GM10847 (cell line): Measurements from ENCODE around the gene ABCC8.

Source experiments
- POLR2A ChIP-seq: IDR thresholded peaks from 2 replicates; pipeline ENCODE4 v1.6.1; 2011; ENCODE audit not compliant: insufficient read length; ENCODE audit errors: extremely low read depth

The ABCC8 gene

DNA sequence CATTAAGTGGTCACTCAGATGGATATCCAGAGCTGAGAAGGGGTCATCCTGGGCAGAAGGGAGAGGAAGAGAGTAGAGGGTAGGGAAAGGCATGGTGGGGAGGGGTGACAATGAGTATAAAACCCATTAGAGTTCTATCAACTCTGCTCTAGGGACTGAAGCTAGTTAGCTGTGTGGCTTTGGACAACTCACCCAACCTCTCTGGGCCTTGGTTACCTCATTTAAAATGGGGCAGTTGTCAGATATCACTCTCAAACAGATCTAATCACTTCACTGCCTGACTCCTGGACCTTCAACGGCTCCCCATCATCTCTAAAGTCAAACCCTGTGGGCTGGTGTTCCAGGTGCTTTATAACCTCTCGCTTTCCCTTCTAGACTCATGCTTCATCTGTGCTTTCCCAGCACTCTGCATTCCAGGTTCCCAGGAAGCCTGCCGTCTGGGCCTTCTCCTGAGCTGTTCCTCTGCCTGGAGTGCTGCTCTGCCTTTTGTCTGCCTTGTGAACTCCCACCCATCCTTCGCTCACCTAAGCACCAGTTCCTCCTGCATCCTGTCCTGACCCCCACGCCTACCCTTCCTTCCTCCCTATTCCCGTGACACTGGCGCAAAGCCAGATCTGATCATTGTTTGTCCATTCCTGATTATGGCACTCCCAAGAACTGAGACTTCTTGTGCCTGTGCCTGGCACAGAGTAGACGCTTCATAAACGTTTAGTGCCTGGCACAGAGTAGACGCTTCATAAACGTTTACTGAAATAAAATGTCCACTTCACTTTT is 65.9 kb downstream of the ABCC8 start:
- TF ChIP-seq POLR2A: no peak

- no peak for TF ChIP-seq POLR2A
These were observed 68.0 kb downstream of the ABCC8 start for GRCh38 chr11:17408641-17409040.

GRCh38 chr11:17408026-17408425 is 68.6 kb downstream of the ABCC8 start:
- TF ChIP-seq POLR2A: no peak

DNA sequence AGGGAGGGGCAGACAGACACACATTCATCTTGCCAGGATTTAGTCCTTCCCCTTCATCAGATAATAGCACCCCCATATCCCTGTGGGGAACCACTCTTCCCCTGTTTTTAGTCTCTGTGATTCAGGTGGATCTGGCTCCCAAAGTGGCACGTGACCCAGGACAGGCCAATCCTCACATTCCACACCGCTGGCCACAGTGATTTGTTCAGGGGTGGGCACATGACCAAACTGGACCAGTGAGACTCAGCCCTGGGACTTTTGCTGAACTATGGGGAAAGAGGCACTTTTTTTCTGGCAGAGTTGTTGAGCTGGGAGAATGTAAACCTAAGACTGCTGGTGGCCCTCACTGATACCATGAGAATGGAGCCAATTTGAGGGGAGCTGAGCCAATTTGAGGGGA is 69.1 kb downstream of the ABCC8 start:
- no peak for TF ChIP-seq POLR2A

DNA sequence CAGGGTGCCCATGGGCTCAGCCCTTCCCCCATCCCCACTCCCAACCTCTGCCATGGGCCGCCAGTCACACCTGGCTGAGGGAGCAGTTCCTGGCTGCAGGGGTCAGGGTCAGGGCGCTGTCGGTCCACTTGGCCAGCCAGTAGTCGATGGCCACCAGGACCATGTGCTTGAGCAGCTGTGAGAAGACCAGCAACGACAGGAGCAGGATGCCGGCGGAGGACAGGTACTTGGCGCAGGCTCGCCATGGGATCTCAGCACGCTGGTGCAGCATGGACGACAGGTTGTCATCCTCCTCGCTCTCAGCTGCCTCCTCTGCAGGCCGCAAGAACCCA is 69.9 kb downstream of the ABCC8 start:
- TF ChIP-seq POLR2A: no peak

- no peak for TF ChIP-seq POLR2A
These were observed 70.4 kb downstream of the ABCC8 start for GRCh38 chr11:17406082-17406817.

DNA sequence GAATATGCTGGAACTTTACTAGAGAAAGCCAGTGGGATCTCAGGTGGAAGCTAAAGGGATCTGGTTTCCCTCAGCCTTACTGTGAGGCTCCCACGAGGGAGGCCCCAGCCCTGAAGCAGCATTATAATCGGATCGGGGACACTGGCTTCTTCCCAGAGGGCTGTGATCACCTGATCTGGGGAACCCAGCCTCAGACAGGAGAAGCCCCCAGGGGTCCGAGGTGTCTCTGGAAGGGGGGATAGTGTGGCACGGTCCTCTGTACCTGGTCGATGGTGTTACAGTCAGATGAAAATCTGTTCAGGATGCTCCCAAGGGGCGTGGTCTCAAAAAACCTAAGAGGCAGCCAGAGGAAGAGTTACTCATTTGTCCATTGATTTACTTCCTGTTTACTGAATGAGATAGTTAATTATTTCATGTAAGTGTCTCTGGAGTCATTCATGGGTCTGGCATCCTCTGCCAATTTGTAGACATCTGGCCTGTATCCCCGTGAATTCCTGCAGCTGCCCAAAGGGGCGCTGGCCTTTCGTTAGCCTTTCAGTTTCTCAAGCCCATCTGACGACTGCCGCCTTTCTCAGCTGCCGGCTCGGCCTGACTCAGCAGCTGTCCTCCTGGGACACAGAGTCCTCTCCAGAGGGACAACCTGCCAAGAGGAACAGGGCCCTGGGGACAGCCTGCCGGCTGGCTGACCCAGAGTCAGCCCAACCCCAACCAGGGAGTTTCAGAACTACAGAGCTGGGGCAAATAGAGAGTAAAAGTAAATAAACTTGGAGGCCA is 71.2 kb downstream of the ABCC8 start:
- no peak for TF ChIP-seq POLR2A

DNA sequence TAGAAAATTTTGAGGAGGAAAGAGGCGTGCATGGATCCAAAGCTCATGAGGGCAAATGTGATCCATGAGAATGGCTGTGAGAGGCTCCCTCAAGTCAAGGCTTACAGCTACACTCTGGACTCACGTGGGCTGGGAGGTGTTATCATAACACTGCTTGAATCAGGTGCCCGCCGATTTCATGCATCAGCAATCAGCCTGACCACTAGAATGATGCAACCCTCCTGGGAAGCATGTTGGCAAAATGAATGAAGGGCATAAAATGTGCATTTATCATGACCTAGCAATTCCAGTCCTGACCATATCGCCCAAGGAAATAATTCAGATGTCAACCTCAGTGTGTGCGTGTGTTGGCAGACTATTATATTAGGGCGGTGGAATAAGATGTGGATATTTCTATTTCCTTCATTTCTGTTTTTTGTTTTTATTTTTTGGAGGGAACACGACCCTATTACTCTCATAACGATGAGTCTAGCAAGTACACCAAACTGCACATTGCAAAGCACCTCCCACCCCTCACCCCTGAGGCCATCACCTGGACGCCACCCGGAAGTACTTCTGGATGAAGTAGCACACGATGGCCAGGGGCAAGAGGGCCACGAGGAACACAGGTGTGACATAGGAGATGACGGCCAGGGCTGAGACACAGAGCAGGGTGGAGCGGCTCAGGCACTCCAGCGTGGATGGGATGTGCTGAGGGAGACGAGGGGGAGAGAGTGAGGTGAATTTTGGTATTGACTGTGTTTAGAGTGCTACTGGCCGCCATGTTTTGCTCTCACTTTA is 72.5 kb downstream of the ABCC8 start:
- TF ChIP-seq POLR2A: no peak

DNA sequence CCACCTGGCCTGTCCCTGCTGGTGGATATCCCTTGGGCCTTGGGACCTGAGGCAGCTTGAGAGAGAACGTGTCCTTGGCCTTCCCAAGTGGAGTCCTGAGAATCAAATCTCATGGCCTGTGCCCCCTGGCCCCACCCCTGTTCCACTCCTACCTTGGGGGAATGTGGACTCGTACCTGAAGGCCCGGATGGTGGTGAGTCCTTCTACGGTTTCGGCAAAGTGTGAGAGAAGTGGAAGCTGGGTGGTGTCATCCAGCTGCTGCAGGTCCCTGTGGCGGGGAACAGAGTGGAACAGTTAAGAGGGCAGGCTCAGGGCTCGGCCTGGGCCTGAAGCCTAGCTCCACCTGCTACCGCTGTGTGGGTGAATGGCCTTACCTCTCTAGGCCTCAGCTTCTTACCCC is 74.2 kb downstream of the ABCC8 start:
- no peak for TF ChIP-seq POLR2A

DNA sequence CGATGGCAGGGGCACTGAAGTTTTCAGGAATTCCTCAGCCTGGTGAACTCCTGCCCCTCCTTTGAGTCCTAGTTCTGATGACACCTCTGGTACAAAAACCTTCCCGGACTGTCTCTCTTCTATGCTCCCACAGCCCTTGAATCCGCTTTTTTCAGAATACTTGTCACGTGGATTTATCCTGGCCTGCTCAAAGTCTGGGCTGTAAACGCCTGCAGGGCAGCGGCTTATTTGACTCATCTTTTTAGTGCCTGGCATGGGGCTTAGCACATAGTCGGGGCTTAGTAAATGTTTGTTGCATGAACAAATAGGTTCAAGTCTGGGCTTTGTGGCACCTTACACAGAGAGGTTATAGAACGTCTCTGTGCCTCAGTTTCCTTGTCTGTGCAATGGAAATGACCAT is 74.8 kb downstream of the ABCC8 start:
- no peak for TF ChIP-seq POLR2A

DNA sequence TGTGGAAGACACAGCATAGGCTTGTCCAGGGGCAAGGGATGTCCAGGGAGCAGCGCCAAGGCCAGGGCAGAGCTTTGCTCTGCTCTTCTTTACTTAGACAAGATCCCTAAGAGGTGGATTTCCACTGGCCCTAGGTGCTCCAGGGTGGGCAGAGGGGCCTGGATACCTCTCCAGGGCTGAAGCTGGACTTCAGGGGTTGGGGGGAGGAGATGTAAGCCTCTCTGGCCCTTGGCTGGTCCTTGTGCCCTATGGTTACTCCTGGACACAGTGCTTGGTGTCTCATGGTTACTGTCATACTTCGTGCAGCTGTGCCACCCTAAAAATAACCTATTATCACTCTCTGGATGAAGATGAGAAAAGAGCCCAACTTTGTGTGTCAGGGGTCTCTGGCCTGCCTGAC is 75.3 kb downstream of the ABCC8 start:
- no peak for TF ChIP-seq POLR2A

DNA sequence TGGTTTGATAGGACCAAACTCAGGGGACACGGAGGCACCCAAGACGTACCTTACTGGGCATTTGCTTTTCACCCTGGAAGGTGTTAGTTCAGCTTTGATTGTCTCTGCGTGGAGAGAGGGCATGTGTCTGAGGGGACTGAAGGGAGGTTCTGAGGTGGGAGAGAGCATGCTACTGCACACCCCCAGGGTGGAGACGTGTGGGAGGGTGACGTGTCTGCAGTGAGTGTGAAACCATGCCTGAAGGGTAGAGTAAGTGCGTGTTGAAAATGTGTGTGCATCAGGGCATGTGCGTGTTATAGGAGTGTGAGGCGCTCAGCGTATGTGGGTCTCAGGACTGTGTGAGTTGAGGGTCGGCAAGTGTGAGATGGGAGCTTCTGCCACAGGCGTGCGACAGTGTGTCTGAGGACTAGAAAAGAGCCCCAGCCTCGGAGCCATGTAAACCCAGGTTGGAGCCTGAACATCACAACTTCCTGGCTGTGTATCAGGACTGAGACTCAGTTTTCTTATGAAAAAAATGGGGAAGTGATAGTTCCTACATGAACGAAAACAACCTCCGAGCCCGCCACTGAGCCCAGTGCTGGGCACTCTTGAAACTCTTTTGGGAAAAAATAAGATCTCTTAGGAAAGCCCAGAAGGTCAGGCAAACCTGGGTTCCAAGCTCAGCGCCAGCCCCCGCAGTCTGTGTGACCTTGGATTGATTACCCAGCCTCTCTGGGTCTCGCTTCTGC is 76.4 kb downstream of the ABCC8 start:
- TF ChIP-seq POLR2A: no peak

DNA sequence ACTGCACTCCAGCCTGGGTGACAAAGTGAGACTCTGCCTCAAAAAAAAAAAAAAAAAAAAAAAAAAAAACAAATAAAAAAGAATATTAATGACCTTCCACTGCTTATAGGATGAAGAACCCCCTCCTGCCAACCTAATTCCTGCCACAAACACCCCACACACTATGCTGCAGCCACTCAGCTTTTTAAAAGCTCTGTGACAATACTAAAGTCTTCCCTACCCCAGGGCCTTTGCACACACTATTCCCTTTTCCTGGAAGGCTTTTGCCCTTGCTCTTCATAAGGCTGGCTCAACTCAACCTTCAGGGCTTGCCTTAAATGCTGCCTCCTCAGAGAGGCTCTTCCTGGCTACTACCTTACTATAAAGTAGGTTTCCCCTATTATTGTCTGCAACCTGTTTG is 77.4 kb downstream of the ABCC8 start:
- TF ChIP-seq POLR2A: no peak

- no peak for TF ChIP-seq POLR2A
These were observed 79.2 kb downstream of the ABCC8 start for GRCh38 chr11:17397311-17398002.
